PC-9 (cell line): ENCODE data around the gene ATP1A2.

Experiments used
- CTCF ChIP-seq: fragments of 200-600 bp; sonication (generic); conservative IDR thresholded peaks from 2 replicates; pipeline ENCODE4 v1.6.1; 2017; ENCODE audit warnings: mixed run types, antibody characterized with exemption, mild to moderate bottlenecking, moderate library complexity
- EZH2 ChIP-seq: fragments of 200-600 bp; sonication (generic); IDR thresholded peaks from 2 replicates; pipeline ENCODE4 v1.8.0; 2017; ENCODE audit warnings: antibody characterized with exemption, low read depth

GRCh38 chr1:160086456-160086892 is 29.1 kb upstream of the ATP1A2 start:
- TF ChIP-seq CTCF (no peak), EZH2 (no peak)
